IMR-90 (cell line): ENCODE results near the gene TACR2. TPM values are rescaled to one million over a fixed set of nuclear protein-coding genes. Genes with fewer than 3 reads are reported as not detected.

Experiments used
- ATAC-seq: fragments of 200-7000 bp; cut with Tn5 transposase; 2 replicates; pipeline ENCODE4 v1.9.1; 2020; ENCODE audit warnings: low read depth, mild to moderate bottlenecking, moderate library complexity
- BruUV-seq: library from RNA; stranded (reverse); fragments of 400-500 nt; replicated peaks from 2 replicates; lab custom pipeline; 2021; lab: Mats Ljungman, UMichigan
- CTCF ChIA-PET: fragments of 300-600 bp; formaldehyde crosslinking; extraction: SDS; loops from one replicate; lab custom pipeline; 2021; ENCODE audit warnings: antibody characterized with exemption; lab: Yijun Ruan, JAX
- POLR2A ChIA-PET: fragments of 300-600 bp; sonication (Branson Sonifier 250); formaldehyde crosslinking; loops from one replicate; lab custom pipeline; 2022; ENCODE audit warnings: antibody characterized with exemption; ENCODE audit not compliant: unreplicated experiment; lab: Charles Lee
- DNase-seq: peaks from one replicate; pipeline ENCODE4 v3.0.0; 2013
- H2AFZ ChIP-seq: replicated peaks from 2 replicates; pipeline ENCODE3; 2013; ENCODE audit warnings: low read length, mild to moderate bottlenecking; ENCODE audit not compliant: poor library complexity
- H2AK5ac ChIP-seq: 2 replicates; pipeline ENCODE4 v1.6.1; 2013; ENCODE audit warnings: low read depth, low read length, inconsistent platforms
- H2AK9ac ChIP-seq: replicated peaks from 2 replicates; pipeline ENCODE3; 2013; ENCODE audit warnings: mild to moderate bottlenecking, low read depth, low read length, moderate library complexity; ENCODE audit not compliant: poor library complexity
- H2BK120ac ChIP-seq: 2 replicates; pipeline ENCODE4 v1.6.1; 2013; ENCODE audit warnings: low read depth, low read length, inconsistent platforms
- H2BK15ac ChIP-seq: 3 replicates; pipeline ENCODE4 v1.6.1; 2013; ENCODE audit warnings: low read depth, low read length, inconsistent platforms
- H2BK20ac ChIP-seq: 2 replicates; pipeline ENCODE4 v1.6.1; 2013; ENCODE audit warnings: low read depth, mild to moderate bottlenecking, inconsistent platforms, low read length, moderate library complexity
- H2BK5ac ChIP-seq: 2 replicates; pipeline ENCODE4 v1.6.1; 2013; ENCODE audit warnings: mild to moderate bottlenecking, low read depth, low read length, inconsistent platforms; ENCODE audit not compliant: poor library complexity, severe bottlenecking
- H3K14ac ChIP-seq: replicated peaks from 2 replicates; pipeline ENCODE4 v1.6.1; 2013; ENCODE audit warnings: low read depth, low read length, inconsistent platforms
- H3K18ac ChIP-seq: 2 replicates; pipeline ENCODE4 v1.6.1; 2013; ENCODE audit warnings: low read depth, low read length, control low read depth
- H3K23ac ChIP-seq: 2 replicates; pipeline ENCODE4 v1.6.1; 2013; ENCODE audit warnings: low read depth, low read length, inconsistent platforms
- H3K27ac ChIP-seq: 2 replicates; pipeline ENCODE4 v1.5.1; 2013; ENCODE audit warnings: mild to moderate bottlenecking, control low read depth, low read length; ENCODE audit not compliant: insufficient read depth
- H3K27me3 ChIP-seq: 2 replicates; pipeline ENCODE4 v1.6.1; 2013; ENCODE audit warnings: low read length; ENCODE audit not compliant: control insufficient read depth, insufficient read depth
- H3K36me3 ChIP-seq: 2 replicates; pipeline ENCODE4 v1.6.1; 2013; ENCODE audit warnings: low read length, mixed read lengths; ENCODE audit not compliant: control insufficient read depth, insufficient read depth
- H3K4ac ChIP-seq: 2 replicates; pipeline ENCODE4 v1.6.1; 2013; ENCODE audit warnings: low read depth, low read length, inconsistent platforms
- H3K4me1 ChIP-seq: 2 replicates; pipeline ENCODE4 v1.6.1; 2013; ENCODE audit warnings: low read length, mixed read lengths; ENCODE audit not compliant: control insufficient read depth, insufficient read depth
- H3K4me2 ChIP-seq: 2 replicates; pipeline ENCODE4 v1.6.1; 2013; ENCODE audit warnings: low read depth, mild to moderate bottlenecking, control low read depth, low read length, moderate library complexity
- H3K4me3 ChIP-seq: 2 replicates; pipeline ENCODE4 v1.5.1; 2013; ENCODE audit warnings: low read depth, mild to moderate bottlenecking, control low read depth, low read length, moderate library complexity; ENCODE audit not compliant: insufficient read depth
- H3K56ac ChIP-seq: 2 replicates; pipeline ENCODE4 v1.6.1; 2013; ENCODE audit warnings: low read length, inconsistent platforms; ENCODE audit not compliant: insufficient read depth; ENCODE audit errors: extremely low read depth
- H3K79me1 ChIP-seq, 2 experiments: 2 replicates each; pipeline ENCODE4 v1.6.1; 2013; ENCODE audit warnings: low read length in 2 of 2, inconsistent platforms in 1 of 2, low read depth in 1 of 2
- H3K9ac ChIP-seq: 2 replicates; pipeline ENCODE4 v1.6.1; 2013; ENCODE audit warnings: low read depth, low read length, control low read depth
- H3K9me1 ChIP-seq: 2 replicates; pipeline ENCODE4 v1.6.1; 2013; ENCODE audit warnings: low read length, inconsistent platforms; ENCODE audit not compliant: insufficient read depth
- H3K9me3 ChIP-seq: 2 replicates; pipeline ENCODE4 v1.6.1; 2013; ENCODE audit warnings: low read length; ENCODE audit not compliant: control insufficient read depth, insufficient read depth
- H4K20me1 ChIP-seq: 2 replicates; pipeline ENCODE4 v1.6.1; 2013; ENCODE audit warnings: low read length, inconsistent platforms; ENCODE audit not compliant: insufficient read depth
- H4K5ac ChIP-seq: 2 replicates; pipeline ENCODE4 v1.6.1; 2013; ENCODE audit warnings: mild to moderate bottlenecking, low read depth, low read length, control low read depth
- H4K8ac ChIP-seq, 2 experiments: 2 replicates each; pipeline ENCODE4 v1.6.1; 2013; ENCODE audit warnings: low read depth in 2 of 2, low read length in 2 of 2, control low read depth in 1 of 2, inconsistent platforms in 1 of 2
- H4K91ac ChIP-seq: 2 replicates; pipeline ENCODE4 v1.6.1; 2013; ENCODE audit warnings: low read depth, low read length, inconsistent platforms; ENCODE audit not compliant: insufficient read depth
- BHLHE40 ChIP-seq: fragments of 150-350 bp; IDR thresholded peaks from 2 replicates; pipeline ENCODE4 v1.6.1; 2016; ENCODE audit warnings: mild to moderate bottlenecking, low read depth, low read length
- CEBPB ChIP-seq: IDR thresholded peaks from 2 replicates; pipeline ENCODE4 v1.6.1; 2012; ENCODE audit warnings: low read depth, low read length, improper control_type of control experiment
- CHD1 ChIP-seq: IDR thresholded peaks from 2 replicates; pipeline ENCODE4 v1.6.1; 2012; ENCODE audit warnings: low read depth, low read length, improper control_type of control experiment
- CTCF ChIP-seq: conservative IDR thresholded peaks from 2 replicates; pipeline ENCODE4 v1.5.1; 2012; ENCODE audit warnings: mild to moderate bottlenecking, low read depth, low read length, improper control_type of control experiment
- FOS ChIP-seq: fragments of 150-350 bp; IDR thresholded peaks from 2 replicates; pipeline ENCODE4 v1.6.1; 2016; ENCODE audit warnings: low read depth, low read length
- MAFK ChIP-seq: IDR thresholded peaks from 2 replicates; pipeline ENCODE4 v1.6.1; 2012; ENCODE audit warnings: low read depth, low read length, improper control_type of control experiment
- MAZ ChIP-seq: IDR thresholded peaks from 2 replicates; pipeline ENCODE4 v1.6.1; 2012; ENCODE audit warnings: low read depth, mild to moderate bottlenecking, low read length, improper control_type of control experiment, moderate library complexity, borderline replicate concordance
- MXI1 ChIP-seq: IDR thresholded peaks from 2 replicates; pipeline ENCODE4 v1.6.1; 2012; ENCODE audit warnings: low read depth, mild to moderate bottlenecking, low read length, moderate library complexity, borderline replicate concordance
- POLR2A ChIP-seq: IDR thresholded peaks from 2 replicates; pipeline ENCODE4 v1.6.1; 2012; ENCODE audit warnings: mild to moderate bottlenecking, low read depth, low read length
- RAD21 ChIP-seq: IDR thresholded peaks from 2 replicates; pipeline ENCODE4 v1.6.1; 2012; ENCODE audit warnings: low read length, improper control_type of control experiment
- RCOR1 ChIP-seq: IDR thresholded peaks from 2 replicates; pipeline ENCODE4 v1.6.1; 2012; ENCODE audit warnings: mild to moderate bottlenecking, low read length, improper control_type of control experiment; ENCODE audit not compliant: insufficient replicate concordance
- RFX5 ChIP-seq: IDR thresholded peaks from 2 replicates; pipeline ENCODE4 v1.8.0; 2012; ENCODE audit warnings: low read depth, mild to moderate bottlenecking, low read length, moderate library complexity
- SMC3 ChIP-seq: fragments of 150-350 bp; IDR thresholded peaks from 2 replicates; pipeline ENCODE4 v1.6.1; 2016; ENCODE audit warnings: low read depth, mild to moderate bottlenecking, antibody characterized with exemption, low read length, moderate library complexity
- WGBS, 2 experiments: methylation state at CpG; one replicate each; pipeline versions ENCODE4 v1.1.5 to v1.1.7; 2013; ENCODE audit warnings: missing lambda C conversion rate in 2 of 2; ENCODE audit not compliant: insufficient read length in 1 of 2; ENCODE audit errors: extremely low coverage in 2 of 2; 5-methylcytosine and 5-hydroxymethylcytosine counted together
- dilution Hi-C: fragments of 300-500 bp; cut with HindIII; formaldehyde crosslinking; loops from one replicate; pipeline ENCODE4 v1.14.3; 2018; ENCODE audit warnings: low sequenced_read_pairs; ENCODE audit not compliant: unreplicated experiment
- in situ Hi-C: fragments of 300-500 bp; cut with MboI; formaldehyde crosslinking; loops from 3 replicates; pipeline ENCODE4 v1.14.3; 2019; ENCODE audit warnings: low sequenced_read_pairs, inconsistent platforms, mixed read lengths
- intact Hi-C: fragments of 100-400 bp; cut with micrococcal nuclease; formaldehyde crosslinking; loops from 2 replicates; pipeline ENCODE4 v1.10.0; 2022
- polyA plus RNA-seq, 3 experiments: library from polyadenylated mRNA; depleted of rRNA; stranded (reverse); fragments of >200 nt; gene quantifications; 2 replicates each; pipeline ENCODE4 v1.2.3, GENCODE V29; 2012; ENCODE audit warnings: low replicate concordance in 1 of 3
- total RNA-seq: library from RNA; depleted of rRNA; stranded (reverse); fragments of >200 nt; gene quantifications from 2 replicates; pipeline ENCODE4 v1.2.3, GENCODE V29; 2012
- TF ChIP-seq, protein P1 (sequence below): fragments of 150-350 bp; IDR thresholded peaks from 2 replicates; pipeline ENCODE4 v1.6.1; 2016; ENCODE audit warnings: low read depth, mild to moderate bottlenecking, low read length, moderate library complexity, borderline replicate concordance
- TF ChIP-seq, protein P2 (sequence below): fragments of 150-350 bp; IDR thresholded peaks from 2 replicates; pipeline ENCODE4 v1.6.1; 2017; ENCODE audit warnings: mild to moderate bottlenecking, antibody characterized with exemption, low read length, low read depth

Gene TACR2
- total and polyA plus RNA-seq, 2 of the 4 experiments (the other 2 are of a cell fraction): not detected

- 100% methylated on average over 1 of the region's 11 CpGs; no CpG with 5 or more reads in 1 of the 2 experiments for WGBS, 2 experiments
- peaks cover 37% of the 10 kb centered on the region for H3K36me3 ChIP-seq
- ATAC-seq: no peak
- TF ChIP-seq POLR2A: no peak
- no peak for TF ChIP-seq CHD1
- no peak for TF ChIP-seq RFX5
- TF ChIP-seq BHLHE40: no peak
- TF ChIP-seq FOS: no peak
- no peak for TF ChIP-seq CEBPB
- no peak for TF ChIP-seq RAD21
- TF ChIP-seq MAZ: no peak
- TF ChIP-seq, protein P1, sequence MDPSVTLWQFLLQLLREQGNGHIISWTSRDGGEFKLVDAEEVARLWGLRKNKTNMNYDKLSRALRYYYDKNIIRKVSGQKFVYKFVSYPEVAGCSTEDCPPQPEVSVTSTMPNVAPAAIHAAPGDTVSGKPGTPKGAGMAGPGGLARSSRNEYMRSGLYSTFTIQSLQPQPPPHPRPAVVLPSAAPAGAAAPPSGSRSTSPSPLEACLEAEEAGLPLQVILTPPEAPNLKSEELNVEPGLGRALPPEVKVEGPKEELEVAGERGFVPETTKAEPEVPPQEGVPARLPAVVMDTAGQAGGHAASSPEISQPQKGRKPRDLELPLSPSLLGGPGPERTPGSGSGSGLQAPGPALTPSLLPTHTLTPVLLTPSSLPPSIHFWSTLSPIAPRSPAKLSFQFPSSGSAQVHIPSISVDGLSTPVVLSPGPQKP: no peak
- TF ChIP-seq MXI1: no peak
- TF ChIP-seq MAFK: no peak
- no peak for TF ChIP-seq CTCF
- TF ChIP-seq, protein P2, sequence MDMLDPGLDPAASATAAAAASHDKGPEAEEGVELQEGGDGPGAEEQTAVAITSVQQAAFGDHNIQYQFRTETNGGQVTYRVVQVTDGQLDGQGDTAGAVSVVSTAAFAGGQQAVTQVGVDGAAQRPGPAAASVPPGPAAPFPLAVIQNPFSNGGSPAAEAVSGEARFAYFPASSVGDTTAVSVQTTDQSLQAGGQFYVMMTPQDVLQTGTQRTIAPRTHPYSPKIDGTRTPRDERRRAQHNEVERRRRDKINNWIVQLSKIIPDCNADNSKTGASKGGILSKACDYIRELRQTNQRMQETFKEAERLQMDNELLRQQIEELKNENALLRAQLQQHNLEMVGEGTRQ: no peak
- no peak for TF ChIP-seq SMC3
- no peak for TF ChIP-seq RCOR1
Observed at GRCh38 chr10:69385454-69386350, 31.0 kb downstream of the TACR2 start.

More at GRCh38 chr10:69385454-69386350, 31.0 kb downstream of the TACR2 start:
- no TSS peak for BruUV-seq
- dilution Hi-C loops: no loop called here
- no peak overlapping the region for H4K5ac ChIP-seq
- no peak overlapping the region for H2AK5ac ChIP-seq
- no peaks in the 10 kb centered on the region for H3K27me3 ChIP-seq
- H3K4me1 ChIP-seq: peaks cover 7% of the 10 kb centered on the region
- no peak overlapping the region for H2BK120ac ChIP-seq
- peaks cover 16 to 25% of the 10 kb centered on the region in 2 experiments for H3K79me1 ChIP-seq
- H2AK9ac ChIP-seq: no peak overlapping the region
- H3K23ac ChIP-seq: no peak overlapping the region
- H2AFZ ChIP-seq: no peak overlapping the region
- H2BK5ac ChIP-seq: no peak overlapping the region
- no peak overlapping the region for H3K9ac ChIP-seq
- H4K91ac ChIP-seq: no peak overlapping the region
- ChIA-PET POLR2A (no interaction called here), CTCF (no interaction called here)
- H3K14ac ChIP-seq: no peak overlapping the region
- H2BK15ac ChIP-seq: no peak overlapping the region
- H4K8ac ChIP-seq: no peak overlapping the region
- peaks cover 6% of the 10 kb centered on the region; the same call in 1 of the 2 replicates for H3K9me1 ChIP-seq
- no peak for DNase-seq
- H3K27ac ChIP-seq: no peak overlapping the region
- no peak overlapping the region for H3K4ac ChIP-seq
- in situ Hi-C loops: no loop called here
- H3K4me2 ChIP-seq: no peak overlapping the region
- H3K4me3 ChIP-seq: no peak overlapping the region
- H4K20me1 ChIP-seq: peaks cover 23% of the 10 kb centered on the region
- H2BK20ac ChIP-seq: no peak overlapping the region
- no peaks in the 10 kb centered on the region for H3K9me3 ChIP-seq
- no peak overlapping the region for H3K18ac ChIP-seq
- intact Hi-C loops: no loop called here
- no peak overlapping the region for H3K56ac ChIP-seq
